Measurements from ENCODE around the gene DOCK3. TPM values are rescaled to one million over a fixed set of nuclear protein-coding genes. Genes with fewer than 3 reads are reported as not detected.

The DOCK3 gene
- total and polyA plus RNA-seq, 4 donors, result 0.01 to 0.08 (median 0.06) TPM; not detected in 1

DNA sequence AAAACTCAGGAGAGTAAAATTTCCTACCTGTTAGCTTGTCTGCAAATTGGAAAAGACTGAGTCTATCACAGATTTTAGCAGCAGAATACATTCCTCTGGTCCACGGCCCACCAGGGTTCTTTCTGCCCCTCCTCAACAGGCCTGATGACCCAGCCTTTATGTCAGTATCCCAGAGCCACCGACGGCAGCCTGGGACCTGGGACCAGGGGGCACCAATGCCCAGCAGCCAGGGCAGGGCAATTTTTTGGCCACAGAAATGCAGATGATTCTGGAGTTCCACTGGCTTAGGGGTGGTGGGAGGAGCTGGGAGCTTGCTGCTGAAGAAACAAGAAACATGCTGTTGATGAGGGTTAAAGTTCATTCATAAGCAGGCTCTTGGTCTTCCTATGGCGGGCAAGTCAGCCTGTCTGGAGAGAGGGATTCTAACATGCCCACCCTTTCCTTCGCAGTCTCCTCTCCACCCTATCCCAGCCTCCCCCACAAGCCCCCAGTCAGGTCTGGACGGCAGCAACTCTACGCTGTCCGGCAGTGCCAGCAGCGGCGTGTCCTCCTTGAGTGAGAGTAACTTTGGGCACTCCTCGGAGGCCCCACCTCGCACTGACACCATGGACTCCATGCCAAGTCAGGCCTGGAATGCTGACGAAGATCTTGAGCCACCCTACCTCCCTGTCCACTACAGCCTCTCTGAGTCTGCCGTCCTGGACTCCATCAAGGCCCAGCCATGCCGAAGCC lies 706.0 kb downstream of the DOCK3 start (continued):
- TF ChIP-seq, protein P1, sequence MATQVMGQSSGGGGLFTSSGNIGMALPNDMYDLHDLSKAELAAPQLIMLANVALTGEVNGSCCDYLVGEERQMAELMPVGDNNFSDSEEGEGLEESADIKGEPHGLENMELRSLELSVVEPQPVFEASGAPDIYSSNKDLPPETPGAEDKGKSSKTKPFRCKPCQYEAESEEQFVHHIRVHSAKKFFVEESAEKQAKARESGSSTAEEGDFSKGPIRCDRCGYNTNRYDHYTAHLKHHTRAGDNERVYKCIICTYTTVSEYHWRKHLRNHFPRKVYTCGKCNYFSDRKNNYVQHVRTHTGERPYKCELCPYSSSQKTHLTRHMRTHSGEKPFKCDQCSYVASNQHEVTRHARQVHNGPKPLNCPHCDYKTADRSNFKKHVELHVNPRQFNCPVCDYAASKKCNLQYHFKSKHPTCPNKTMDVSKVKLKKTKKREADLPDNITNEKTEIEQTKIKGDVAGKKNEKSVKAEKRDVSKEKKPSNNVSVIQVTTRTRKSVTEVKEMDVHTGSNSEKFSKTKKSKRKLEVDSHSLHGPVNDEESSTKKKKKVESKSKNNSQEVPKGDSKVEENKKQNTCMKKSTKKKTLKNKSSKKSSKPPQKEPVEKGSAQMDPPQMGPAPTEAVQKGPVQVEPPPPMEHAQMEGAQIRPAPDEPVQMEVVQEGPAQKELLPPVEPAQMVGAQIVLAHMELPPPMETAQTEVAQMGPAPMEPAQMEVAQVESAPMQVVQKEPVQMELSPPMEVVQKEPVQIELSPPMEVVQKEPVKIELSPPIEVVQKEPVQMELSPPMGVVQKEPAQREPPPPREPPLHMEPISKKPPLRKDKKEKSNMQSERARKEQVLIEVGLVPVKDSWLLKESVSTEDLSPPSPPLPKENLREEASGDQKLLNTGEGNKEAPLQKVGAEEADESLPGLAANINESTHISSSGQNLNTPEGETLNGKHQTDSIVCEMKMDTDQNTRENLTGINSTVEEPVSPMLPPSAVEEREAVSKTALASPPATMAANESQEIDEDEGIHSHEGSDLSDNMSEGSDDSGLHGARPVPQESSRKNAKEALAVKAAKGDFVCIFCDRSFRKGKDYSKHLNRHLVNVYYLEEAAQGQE (IDR thresholded peaks at IDR 0.05), result no peak
- TF ChIP-seq EGR1 (IDR thresholded peaks at IDR 0.05; ENCODE audit: low read depth in 2 of 2) (no peak), TAF1 (conservative IDR thresholded peaks at IDR 0.05) (no peak)

DNA sequence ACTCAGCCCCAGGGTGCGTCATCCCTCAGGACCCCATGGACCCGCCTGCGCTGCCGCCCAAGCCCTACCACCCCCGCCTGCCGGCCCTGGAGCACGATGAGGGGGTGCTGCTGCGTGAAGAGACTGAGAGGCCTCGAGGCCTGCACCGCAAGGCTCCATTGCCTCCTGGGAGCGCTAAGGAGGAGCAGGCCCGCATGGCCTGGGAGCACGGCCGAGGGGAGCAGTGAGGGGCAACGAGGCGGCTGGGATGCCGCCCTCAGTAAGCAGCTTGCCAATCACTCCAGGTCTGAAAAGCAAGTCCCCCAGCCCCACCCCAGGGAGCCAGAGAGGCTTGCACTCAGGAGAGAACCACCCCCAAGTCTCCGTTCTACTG lies 706.6 kb downstream of the DOCK3 start:
- no peak overlapping the region for H3K4me3 ChIP-seq (ENCODE audit: low read depth in 1 of 3, low read length in 3 of 3)
- H3K9ac ChIP-seq (ENCODE audit: low read depth in 1 of 2, low read length in 2 of 2), result no peak overlapping the region
- WGBS, result 94% methylated on average over 18 of the region's 18 CpGs
- no peak for DNase-seq (ENCODE audit: low spot score)
- H3K27me3 ChIP-seq (ENCODE audit: control insufficient read depth in 4 of 4, insufficient read depth in 4 of 4, low read length in 3 of 4), result no peaks in the 10 kb centered on the region
- H3K9me3 ChIP-seq (ENCODE audit: control insufficient read depth in 4 of 4, low read length in 3 of 4), result no peaks in the 10 kb centered on the region
- no peak for TF ChIP-seq FOXA2 (IDR thresholded peaks at IDR 0.05)
- no peak for TF ChIP-seq TAF1 (conservative IDR thresholded peaks at IDR 0.05)
- TF ChIP-seq YY1 (IDR thresholded peaks at IDR 0.05), result no peak
- TF ChIP-seq, protein P1 (IDR thresholded peaks at IDR 0.05), result no peak
- H3K36me3 ChIP-seq (ENCODE audit: control insufficient read depth in 4 of 4, insufficient read depth in 3 of 4, low read depth in 1 of 4, low read length in 3 of 4), result no peaks in the 10 kb centered on the region
- no peak overlapping the region for H3K27ac ChIP-seq (ENCODE audit: low read depth in 1 of 2, low read length in 2 of 2)
- H3K4me1 ChIP-seq (ENCODE audit: control insufficient read depth in 4 of 4, insufficient read depth in 4 of 4, low read length in 3 of 4), result peaks cover 0 to 21% (median 12%) of the 10 kb centered on the region in 4 donors

DNA sequence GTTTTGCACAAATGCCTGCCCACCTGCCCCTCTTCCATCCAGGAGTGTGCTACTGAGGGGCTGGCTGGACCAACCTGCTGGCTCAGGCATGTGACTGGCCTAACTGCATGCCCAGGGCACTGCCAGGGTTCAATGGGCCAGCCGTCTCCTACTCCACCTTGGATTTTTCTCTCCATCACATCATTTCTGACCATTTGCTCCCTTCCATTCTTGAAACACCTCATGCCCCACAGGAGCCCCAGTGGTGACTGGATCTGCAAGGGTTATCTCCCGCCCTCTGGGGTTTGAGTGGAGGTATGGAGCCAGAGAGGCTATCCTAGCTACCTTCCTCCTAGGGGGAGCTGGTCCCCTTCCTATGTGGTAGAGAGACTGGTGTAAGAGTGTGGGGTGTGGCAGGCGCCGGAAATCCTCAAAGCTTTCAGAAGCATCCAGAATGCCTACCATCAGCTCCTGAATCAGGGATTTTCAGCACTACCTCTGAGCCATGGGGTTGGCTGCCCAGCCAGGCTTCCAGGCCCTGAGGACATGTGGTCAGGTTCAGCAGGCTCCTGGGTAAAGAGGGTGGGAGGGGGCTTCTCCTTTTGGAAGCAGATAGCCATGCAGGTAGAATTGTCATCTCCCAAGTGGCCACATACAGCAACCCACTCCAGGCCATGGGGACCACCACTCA lies 707.5 kb downstream of the DOCK3 start:
- TF ChIP-seq, protein P2, sequence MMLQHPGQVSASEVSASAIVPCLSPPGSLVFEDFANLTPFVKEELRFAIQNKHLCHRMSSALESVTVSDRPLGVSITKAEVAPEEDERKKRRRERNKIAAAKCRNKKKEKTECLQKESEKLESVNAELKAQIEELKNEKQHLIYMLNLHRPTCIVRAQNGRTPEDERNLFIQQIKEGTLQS (IDR thresholded peaks at IDR 0.05), result no peak
- no peak for TF ChIP-seq SP1 (IDR thresholded peaks at IDR 0.05)
- TF ChIP-seq, protein P3, sequence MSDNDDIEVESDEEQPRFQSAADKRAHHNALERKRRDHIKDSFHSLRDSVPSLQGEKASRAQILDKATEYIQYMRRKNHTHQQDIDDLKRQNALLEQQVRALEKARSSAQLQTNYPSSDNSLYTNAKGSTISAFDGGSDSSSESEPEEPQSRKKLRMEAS (IDR thresholded peaks at IDR 0.05), result no peak
- no peak for DNase-seq (ENCODE audit: low spot score)
- Histone ChIP-seq H3K9ac (ENCODE audit: low read depth in 1 of 2, low read length in 2 of 2) (no peak overlapping the region), H3K4me1 (ENCODE audit: control insufficient read depth in 4 of 4, insufficient read depth in 4 of 4, low read length in 3 of 4) (peaks cover 0 to 29% (median 20%) of the 10 kb centered on the region in 4 donors), H3K4me3 (ENCODE audit: low read depth in 1 of 3, low read length in 3 of 3) (no peak overlapping the region), H3K27ac (ENCODE audit: low read depth in 1 of 2, low read length in 2 of 2) (no peak overlapping the region), H3K9me3 (ENCODE audit: control insufficient read depth in 4 of 4, low read length in 3 of 4) (no peaks in the 10 kb centered on the region), H3K36me3 (ENCODE audit: control insufficient read depth in 4 of 4, insufficient read depth in 3 of 4, low read depth in 1 of 4, low read length in 3 of 4) (no peaks in the 10 kb centered on the region), H3K27me3 (ENCODE audit: control insufficient read depth in 4 of 4, insufficient read depth in 4 of 4, low read length in 3 of 4) (no peaks in the 10 kb centered on the region)
- WGBS, result 98% methylated on average over 4 of the region's 4 CpGs

Measured in liver (tissue), 9 donors.